Measurements from ENCODE around the gene GABRP. TPM values are rescaled to one million over a fixed set of nuclear protein-coding genes. Genes with fewer than 3 reads are reported as not detected.

Gene GABRP
- total RNA-seq, 1 experiment from 2014 or later: 1.5 TPM

GRCh38 chr5:170747357-170747756 is 36.2 kb upstream of the GABRP start:
- no peak overlapping the region for H2BK20ac ChIP-seq (ENCODE audit: low read depth, low read length, poor library complexity, severe bottlenecking)
- no peak overlapping the region for H2AK5ac ChIP-seq (ENCODE audit: insufficient read length, low read length)
- Mint-ChIP-seq H3K4me1 (peaks cover 50 to 51% of the 10 kb centered on the region in 2 experiments), H3K27me3 (ENCODE audit: low read depth) (peaks cover 8% of the 10 kb centered on the region), H3K27ac (peak overlapping the region in 1 of 3 experiments; percentile 90; a peak in 1 of 7 replicates), H3K36me3 (ENCODE audit: insufficient read depth in 1 of 3, low read depth in 3 of 3) (peaks cover 0 to 7% (median 0%) of the 10 kb centered on the region in 3 experiments; a peak in 2 of 7 replicates), H3K4me3 (no peak overlapping the region; a peak in 2 of 5 replicates), H3K9me3 (peaks cover 0 to 8% of the 10 kb centered on the region in 2 experiments; a peak in 3 of 5 replicates)
- no peak overlapping the region for H2BK120ac ChIP-seq (ENCODE audit: low read depth, low read length, poor library complexity, severe bottlenecking)
- H4K91ac ChIP-seq (ENCODE audit: insufficient read length, low read depth, low read length): no peak overlapping the region
- H3K18ac ChIP-seq (ENCODE audit: insufficient read length, low read depth, low read length): no peak overlapping the region
- no peak overlapping the region for H2BK15ac ChIP-seq (ENCODE audit: low read depth, low read length)
- no peaks in the 10 kb centered on the region for H4K20me1 ChIP-seq (ENCODE audit: control insufficient read depth, insufficient read depth, insufficient read length)
- no peak overlapping the region for H2AFZ ChIP-seq (ENCODE audit: low read length)
- H3K9me3 ChIP-seq (ENCODE audit: control insufficient read depth, low read depth, low read length): no peaks in the 10 kb centered on the region
- H3T11ph ChIP-seq (ENCODE audit: low read length): no peak overlapping the region
- no peaks in the 10 kb centered on the region for H3K27me3 ChIP-seq (ENCODE audit: insufficient read depth, low read length)
- no peak overlapping the region for H3K4ac ChIP-seq (ENCODE audit: low read depth, low read length)
- peaks cover 4% of the 10 kb centered on the region for H3K23me2 ChIP-seq (ENCODE audit: insufficient read length, low read depth, low read length, poor library complexity, severe bottlenecking)
- no peaks in the 10 kb centered on the region for H3K79me2 ChIP-seq (ENCODE audit: insufficient read depth, low read length)
- H3K23ac ChIP-seq (ENCODE audit: insufficient read length, low read depth, low read length): no peak overlapping the region
- no peak overlapping the region for H3K9ac ChIP-seq (ENCODE audit: extremely low read depth, insufficient read length, low read length)
- H3K14ac ChIP-seq (ENCODE audit: insufficient read depth, low read length): no peak overlapping the region
- no peak overlapping the region for H2BK5ac ChIP-seq (ENCODE audit: insufficient read length, low read length)
- no peak overlapping the region for H3K27ac ChIP-seq (ENCODE audit: insufficient read length, low read depth, low read length)
- DNase-seq: peak; percentile 17
- no peak overlapping the region for H3K56ac ChIP-seq (ENCODE audit: insufficient read length, low read depth, low read length)
- no peak overlapping the region for H4K5ac ChIP-seq (ENCODE audit: insufficient read length, low read depth, low read length)
- H3K4me2 ChIP-seq (ENCODE audit: insufficient read depth, insufficient read length, low read length): no peak overlapping the region
- H2BK12ac ChIP-seq (ENCODE audit: insufficient read length, low read depth, low read length): peak overlapping the region; percentile 56
- H3K4me1 ChIP-seq (ENCODE audit: insufficient read depth, low read length): peaks cover 6% of the 10 kb centered on the region; the same call in 1 of the 2 replicates
- H3K79me1 ChIP-seq (ENCODE audit: insufficient read depth, low read depth, low read length, poor library complexity, severe bottlenecking): no peaks in the 10 kb centered on the region
- no peak for TF ChIP-seq CTCF (conservative IDR thresholded peaks at IDR 0.05)
- H4K8ac ChIP-seq (replicated peaks; ENCODE audit: insufficient read length, low read depth, low read length): no peak overlapping the region
- no CpG with 5 or more reads among the region's 1 CpG for WGBS (ENCODE audit: extremely low coverage, insufficient read length, low lambda C conversion rate)
